HepG2 (cell line): ENCODE results near the gene CD300LB. TPM values are rescaled to one million over a fixed set of nuclear protein-coding genes. Genes with fewer than 3 reads are reported as not detected.

Experiments used
- ATAC-seq: fragments of 200-7000 bp; cut with Tn5 transposase; 3 replicates; pipeline ENCODE4 v1.9.1; 2020; ENCODE audit warnings: mild to moderate bottlenecking, moderate library complexity
- BruUV-seq: library from RNA; stranded (reverse); fragments of 400-500 nt; replicated peaks from 2 replicates; lab custom pipeline; 2021; lab: Mats Ljungman, UMichigan
- CTCF ChIA-PET: fragments of 300-600 bp; formaldehyde crosslinking; extraction: SDS; loops from one replicate; lab custom pipeline; 2021; ENCODE audit warnings: low total read pairs, inconsistent platforms, low intra/inter-chr PET ratio; lab: Yijun Ruan, JAX
- POLR2A ChIA-PET: fragments of 350-600 bp; sonication (Branson Sonifier 250); formaldehyde crosslinking; loops from one replicate; lab custom pipeline; 2020; ENCODE audit warnings: antibody characterized with exemption, inconsistent platforms; lab: Yijun Ruan, JAX
- DNase-seq: peaks from one replicate; pipeline ENCODE4 v3.0.0-alpha.2; 2015; ENCODE audit warnings: low spot score
- FAIRE-seq: peaks from 3 replicates; lab custom pipeline; 2011; peaks lifted over from hg19 to GRCh38; lab: Jason Lieb, UNC
- H2AFZ ChIP-seq: one replicate; pipeline ENCODE4 v1.6.1; 2011; ENCODE audit warnings: low read length, inconsistent platforms
- H3K27ac ChIP-seq: fragments of 300-600 bp; 3 replicates; pipeline ENCODE4 v1.8.0; 2011; ENCODE audit warnings: mixed run types, mild to moderate bottlenecking, mixed read lengths, low read length, inconsistent platforms; ENCODE audit not compliant: insufficient read depth; ENCODE audit errors: extremely low read length
- H3K27me3 ChIP-seq, 2 experiments: fragments of 200-600 bp in 1 of 2; 2 replicates in 1 of 2; 3 replicates in 1 of 2; pipeline versions ENCODE4 v1.6.0 to v1.8.0; 2011; ENCODE audit warnings: low read length in 2 of 2, mild to moderate bottlenecking in 2 of 2, moderate library complexity in 2 of 2, inconsistent platforms in 1 of 2; ENCODE audit not compliant: insufficient read depth in 2 of 2, control insufficient read depth in 1 of 2
- H3K36me3 ChIP-seq, 2 experiments: fragments of 200-600 bp in 1 of 2; replicated peaks in 1 of 2; 2 replicates in 1 of 2; 3 replicates in 1 of 2; pipeline versions ENCODE4 v1.5.1 to v1.8.0; 2011; ENCODE audit warnings: low read length in 2 of 2, inconsistent platforms in 1 of 2; ENCODE audit not compliant: insufficient read depth in 2 of 2, control insufficient read depth in 1 of 2
- H3K4me1 ChIP-seq: 2 replicates; pipeline ENCODE4 v1.5.1; 2012; ENCODE audit warnings: low read length, inconsistent platforms; ENCODE audit not compliant: insufficient read depth
- H3K4me2 ChIP-seq: 2 replicates; pipeline ENCODE4 v1.6.0; 2011; ENCODE audit warnings: low read depth, low read length, inconsistent platforms
- H3K4me3 ChIP-seq, 3 experiments: fragments of 200-600 bp in 1 of 3; sonication (generic), shearing (Covaris generic) in 1 of 3; replicated peaks in 1 of 3; 2 replicates each; pipeline ENCODE4 v1.5.1; 2011 to 2016; ENCODE audit warnings: low read length in 3 of 3, inconsistent platforms in 2 of 3, low read depth in 2 of 3, mild to moderate bottlenecking in 2 of 3, control low read depth in 1 of 3, mixed read lengths in 1 of 3; ENCODE audit not compliant: insufficient read depth in 1 of 3
- H3K79me2 ChIP-seq: one replicate; pipeline ENCODE4 v1.6.1; 2011; ENCODE audit warnings: low read length, inconsistent platforms; ENCODE audit not compliant: insufficient read depth
- H3K9ac ChIP-seq: 2 replicates; pipeline ENCODE4 v1.6.0; 2011; ENCODE audit warnings: mild to moderate bottlenecking, low read depth, low read length, inconsistent platforms; ENCODE audit not compliant: insufficient read depth
- H3K9me3 ChIP-seq: 2 replicates; pipeline ENCODE4 v1.5.1; 2012; ENCODE audit warnings: mild to moderate bottlenecking, low read length
- H4K20me1 ChIP-seq: 2 replicates; pipeline ENCODE4 v1.6.0; 2011; ENCODE audit warnings: inconsistent platforms, mild to moderate bottlenecking, low read length, moderate library complexity; ENCODE audit not compliant: insufficient read depth
- ELF1 ChIP-seq: sonication (generic); formaldehyde crosslinking; IDR thresholded peaks from 2 replicates; pipeline ENCODE4 v1.4.0; 2020; ENCODE audit warnings: missing genetic modification reagents
- HNRNPK ChIP-seq: fragments of 200-400 bp; formaldehyde crosslinking; IDR thresholded peaks from 2 replicates; pipeline ENCODE4 v1.6.1; 2018; ENCODE audit warnings: low read length, low read depth, moderate library complexity, mild to moderate bottlenecking; ENCODE audit not compliant: poor library complexity, severe bottlenecking
- ZFP41 ChIP-seq: sonication (generic); formaldehyde crosslinking; IDR thresholded peaks from 2 replicates; pipeline ENCODE4 v1.4.0; 2020; ENCODE audit warnings: mild to moderate bottlenecking, missing genetic modification reagents, borderline replicate concordance
- ZNF282 ChIP-seq: fragments of 450-650 bp; IDR thresholded peaks from 2 replicates; pipeline ENCODE4 v1.6.1; 2018; ENCODE audit not compliant: partially characterized antibody
- ZNF546 ChIP-seq: sonication (generic); formaldehyde crosslinking; conservative IDR thresholded peaks from 2 replicates; pipeline ENCODE4 v1.8.1; 2023; ENCODE audit warnings: mild to moderate bottlenecking, missing genetic modification reagents
- ZNF850 ChIP-seq: sonication (generic); formaldehyde crosslinking; conservative IDR thresholded peaks from 2 replicates; pipeline ENCODE4 v1.9.0; 2021; ENCODE audit warnings: mild to moderate bottlenecking, missing genetic modification reagents
- WGBS: methylation state at CpG from one replicate; pipeline ENCODE4 v1.1.6; 2017; ENCODE audit warnings: low lambda C conversion rate; 5-methylcytosine and 5-hydroxymethylcytosine counted together
- in situ Hi-C: cut with HindIII; loops from 2 replicates; pipeline ENCODE4 v1.10.0; 2017; ENCODE audit warnings: low pct_unique_long_range_greater_than_20kb; ENCODE audit not compliant: extremely low pct_ligation_motif_present
- intact Hi-C: fragments of 100-400 bp; cut with micrococcal nuclease; formaldehyde crosslinking; loops from one replicate; pipeline ENCODE4 v1.10.0; 2022; ENCODE audit not compliant: unreplicated experiment
- polyA plus RNA-seq, 8 experiments: library from polyadenylated mRNA; depleted of rRNA in 3 of 8; stranded (reverse) in 7 of 8; unstranded in 1 of 8; fragments of >200 nt; fragmentation: Illumina TruSeq in 4 of 8; extraction: Trizol in 4 of 8; gene quantifications; 2 replicates each; pipeline versions ENCODE4 v1.2.1 to v1.2.3, GENCODE V29; 2011 to 2016; ENCODE audit warnings: low read depth in 4 of 8, missing spikeins in 1 of 8, mixed read lengths in 1 of 8; ENCODE audit not compliant: insufficient read depth in 1 of 8
- total RNA-seq, 5 experiments: library from RNA; depleted of rRNA; stranded (reverse); fragments of >200 nt; fragmentation: Illumina TruSeq; extraction: Trizol; gene quantifications; 2 replicates each; pipeline ENCODE4 v1.2.3, GENCODE V29; 2016; ENCODE audit warnings: low read depth in 1 of 5

The CD300LB gene
- total and polyA plus RNA-seq, 2 of the 13 experiments (the other 11 are each of a cell fraction or from before 2014, with no cell fraction given) = not detected

DNA sequence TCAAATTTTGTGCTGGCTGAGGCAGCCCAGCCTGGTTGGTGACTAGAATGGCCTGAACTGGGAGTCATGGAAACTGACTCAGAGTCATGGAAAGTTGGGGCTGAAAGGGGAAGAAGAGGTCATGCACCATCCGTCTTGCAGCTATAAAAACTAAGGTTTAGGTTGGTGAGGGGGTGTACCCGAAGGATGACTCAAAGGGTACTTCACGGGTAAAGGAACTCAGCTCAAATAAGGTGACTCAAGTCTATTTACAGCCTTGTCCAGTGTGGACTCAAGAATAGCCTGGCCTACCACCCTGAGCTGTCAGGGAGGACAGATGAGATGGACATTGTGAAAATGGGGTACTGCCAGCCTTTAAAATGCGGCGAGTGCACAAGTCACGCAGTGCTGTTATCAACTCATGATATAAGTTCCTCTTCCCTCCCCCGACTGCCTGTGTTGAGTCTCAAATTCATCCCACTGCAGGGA is 18.6 kb downstream of the CD300LB start:
- H3K4me2 ChIP-seq = no peak overlapping the region
- no peaks in the 10 kb centered on the region for H3K36me3 ChIP-seq
- no peak overlapping the region for H2AFZ ChIP-seq
- in situ Hi-C loops (no loop called here), intact Hi-C loops (no loop called here)
- TF ChIP-seq HNRNPK = no peak
- TF ChIP-seq ZFP41 (CRISPR knock-in tag) = no peak
- H3K9me3 ChIP-seq = peaks cover 14% of the 10 kb centered on the region
- no peak overlapping the region for H3K9ac ChIP-seq
- no peaks in the 10 kb centered on the region for H4K20me1 ChIP-seq
- no TSS peak for BruUV-seq
- H3K79me2 ChIP-seq = no peaks in the 10 kb centered on the region
- H3K4me1 ChIP-seq = no peaks in the 10 kb centered on the region
- FAIRE-seq = no peak
- ChIA-PET CTCF (no interaction called here), POLR2A (no interaction called here)
- ATAC-seq = no peak
- no peaks in the 10 kb centered on the region for H3K27me3 ChIP-seq
- DNase-seq = no peak
- no peak overlapping the region for H3K27ac ChIP-seq
- 32% methylated on average over 7 of the region's 7 CpGs for WGBS
- H3K4me3 ChIP-seq = no peak overlapping the region

DNA sequence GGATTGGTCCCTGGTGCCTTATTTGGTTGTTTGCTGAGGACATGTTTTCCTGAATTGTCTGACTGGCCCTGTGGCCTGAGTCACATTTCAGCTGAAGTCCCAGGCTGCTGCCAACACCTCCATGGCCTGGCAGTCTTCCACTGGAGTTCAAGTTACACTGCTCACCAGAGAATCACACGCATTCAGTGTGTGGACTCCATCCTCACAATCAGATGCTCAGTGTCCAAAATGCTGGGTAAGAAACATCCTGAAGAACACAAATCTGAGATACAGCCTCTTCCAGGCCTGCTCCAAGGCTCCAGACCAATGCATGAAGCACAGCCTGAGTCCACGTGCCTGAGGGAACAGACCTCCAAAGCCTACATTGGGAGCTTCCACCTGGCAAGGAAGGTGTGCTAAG is 19.2 kb downstream of the CD300LB start:
- POLR2A ChIA-PET = no interaction called here
- Histone ChIP-seq H3K27me3 (no peaks in the 10 kb centered on the region), H3K9me3 (peaks cover 14% of the 10 kb centered on the region), H2AFZ (no peak overlapping the region), H3K27ac (no peak overlapping the region), H3K9ac (no peak overlapping the region), H3K4me3 (no peak overlapping the region), H3K4me2 (no peak overlapping the region)
- in situ Hi-C loops = no loop called here
- FAIRE-seq = no peak
- WGBS = 4% methylated on average over 2 of the region's 2 CpGs
- no peak for ATAC-seq
- no peak for TF ChIP-seq ELF1 (CRISPR knock-in tag)
- no peak for TF ChIP-seq ZNF850 (CRISPR knock-in tag)
- TF ChIP-seq ZNF546 (CRISPR knock-in tag) = no peak
- no peak for TF ChIP-seq ZNF282
- TF ChIP-seq, all 625 proteins: peak for 0
- DNase-seq = no peak
- no TSS peak for BruUV-seq
- Histone ChIP-seq H3K36me3 (no peaks in the 10 kb centered on the region), H4K20me1 (no peaks in the 10 kb centered on the region), H3K79me2 (no peaks in the 10 kb centered on the region), H3K4me1 (no peaks in the 10 kb centered on the region)
- CTCF ChIA-PET = no interaction called here
- intact Hi-C loops = no loop called here
